HepG2 (cell line): ENCODE results near the gene RGS14. TPM values are rescaled to one million over a fixed set of nuclear protein-coding genes. Genes with fewer than 3 reads are reported as not detected.

Experiments used
- CEBPG ChIP-seq: IDR thresholded peaks from 2 replicates; pipeline ENCODE4 v1.6.1; 2016
- DNMT3B ChIP-seq: conservative IDR thresholded peaks from 2 replicates; pipeline ENCODE4 v1.6.1; 2016; ENCODE audit warnings: missing biosample characterization, control low read depth
- JDP2 ChIP-seq: sonication (generic); formaldehyde crosslinking; IDR thresholded peaks from 2 replicates; pipeline ENCODE4 v1.8.1; 2022; ENCODE audit warnings: missing genetic modification reagents, borderline replicate concordance
- KDM5A ChIP-seq: fragments of 200-600 bp; sonication (generic); IDR thresholded peaks from 2 replicates; pipeline ENCODE4 v1.7.0; 2018; ENCODE audit warnings: antibody characterized with exemption, mild to moderate bottlenecking, low read length, borderline replicate concordance
- KLF6 ChIP-seq: IDR thresholded peaks from 2 replicates; pipeline ENCODE4 v1.8.0; 2016; ENCODE audit warnings: missing biosample characterization, missing genetic modification reagents
- KLF9 ChIP-seq: IDR thresholded peaks from 2 replicates; pipeline ENCODE4 v1.6.1; 2016; ENCODE audit warnings: low read depth
- POLR2A ChIP-seq, 2 experiments: IDR thresholded peaks; 2 replicates each; pipeline ENCODE4 v1.6.1; 2011; ENCODE audit warnings: low read depth in 2 of 2, low read length in 2 of 2, mild to moderate bottlenecking in 1 of 2, moderate library complexity in 1 of 2; ENCODE audit not compliant: insufficient read depth in 1 of 2
- SP5 ChIP-seq: IDR thresholded peaks from 2 replicates; pipeline ENCODE4 v1.6.1; 2016; ENCODE audit warnings: low read depth, borderline replicate concordance
- ZNF260 ChIP-seq: sonication (generic); formaldehyde crosslinking; IDR thresholded peaks from 2 replicates; pipeline ENCODE4 v1.4.0; 2020; ENCODE audit warnings: missing genetic modification reagents, low read depth, mild to moderate bottlenecking, borderline replicate concordance
- ZNF264 ChIP-seq: sonication (generic); formaldehyde crosslinking; IDR thresholded peaks from 2 replicates; pipeline ENCODE4 v1.4.0; 2020; ENCODE audit warnings: missing genetic modification reagents
- ZNF891 ChIP-seq: sonication (generic); formaldehyde crosslinking; IDR thresholded peaks from 2 replicates; pipeline ENCODE4 v1.5.0; 2020; ENCODE audit warnings: mild to moderate bottlenecking, missing genetic modification reagents
- ZSCAN29 ChIP-seq: sonication (generic); formaldehyde crosslinking; conservative IDR thresholded peaks from 2 replicates; pipeline ENCODE4 v1.4.0; 2020; ENCODE audit warnings: mild to moderate bottlenecking, missing genetic modification reagents
- polyA plus RNA-seq, 8 experiments: library from polyadenylated mRNA; depleted of rRNA in 3 of 8; stranded (reverse) in 7 of 8; unstranded in 1 of 8; fragments of >200 nt; fragmentation: Illumina TruSeq in 4 of 8; extraction: Trizol in 4 of 8; gene quantifications; 2 replicates each; pipeline versions ENCODE4 v1.2.1 to v1.2.3, GENCODE V29; 2011 to 2016; ENCODE audit warnings: low read depth in 4 of 8, missing spikeins in 1 of 8, mixed read lengths in 1 of 8; ENCODE audit not compliant: insufficient read depth in 1 of 8
- total RNA-seq, 5 experiments: library from RNA; depleted of rRNA; stranded (reverse); fragments of >200 nt; fragmentation: Illumina TruSeq; extraction: Trizol; gene quantifications; 2 replicates each; pipeline ENCODE4 v1.2.3, GENCODE V29; 2016; ENCODE audit warnings: low read depth in 1 of 5
- TF ChIP-seq, protein P1 (sequence below): sonication (generic); formaldehyde crosslinking; IDR thresholded peaks from 2 replicates; pipeline ENCODE4 v1.5.1; 2020; ENCODE audit warnings: missing genetic modification reagents, mild to moderate bottlenecking, borderline replicate concordance
- TF ChIP-seq, protein P2 (sequence below): sonication (generic); formaldehyde crosslinking; conservative IDR thresholded peaks from 2 replicates; pipeline ENCODE4 v1.4.0; 2020; ENCODE audit warnings: missing genetic modification reagents
- TF ChIP-seq, protein P3 (sequence below): sonication (generic); formaldehyde crosslinking; IDR thresholded peaks from 2 replicates; pipeline ENCODE4 v1.5.0; 2020; ENCODE audit warnings: mild to moderate bottlenecking, missing genetic modification reagents, borderline replicate concordance
- TF ChIP-seq, protein P4 (sequence below), 2 experiments: IDR thresholded peaks; 2 replicates each; pipeline ENCODE4 v1.6.1; 2011 to 2012; ENCODE audit warnings: low read length in 2 of 2, borderline replicate concordance in 1 of 2, low read depth in 1 of 2, mild to moderate bottlenecking in 1 of 2, moderate library complexity in 1 of 2
- TF ChIP-seq, protein P5 (sequence below): fragments of 450-650 bp; IDR thresholded peaks from 2 replicates; pipeline ENCODE4 v1.6.1; 2017
- TF ChIP-seq, protein P6 (sequence below): IDR thresholded peaks from 2 replicates; pipeline ENCODE4 v1.6.1; 2016; ENCODE audit warnings: low read depth, borderline replicate concordance

RGS14 gene
- total and polyA plus RNA-seq, 2 of the 13 experiments (the other 11 are each of a cell fraction or from before 2014, with no cell fraction given) = 11.1 to 17.2 TPM

DNA sequence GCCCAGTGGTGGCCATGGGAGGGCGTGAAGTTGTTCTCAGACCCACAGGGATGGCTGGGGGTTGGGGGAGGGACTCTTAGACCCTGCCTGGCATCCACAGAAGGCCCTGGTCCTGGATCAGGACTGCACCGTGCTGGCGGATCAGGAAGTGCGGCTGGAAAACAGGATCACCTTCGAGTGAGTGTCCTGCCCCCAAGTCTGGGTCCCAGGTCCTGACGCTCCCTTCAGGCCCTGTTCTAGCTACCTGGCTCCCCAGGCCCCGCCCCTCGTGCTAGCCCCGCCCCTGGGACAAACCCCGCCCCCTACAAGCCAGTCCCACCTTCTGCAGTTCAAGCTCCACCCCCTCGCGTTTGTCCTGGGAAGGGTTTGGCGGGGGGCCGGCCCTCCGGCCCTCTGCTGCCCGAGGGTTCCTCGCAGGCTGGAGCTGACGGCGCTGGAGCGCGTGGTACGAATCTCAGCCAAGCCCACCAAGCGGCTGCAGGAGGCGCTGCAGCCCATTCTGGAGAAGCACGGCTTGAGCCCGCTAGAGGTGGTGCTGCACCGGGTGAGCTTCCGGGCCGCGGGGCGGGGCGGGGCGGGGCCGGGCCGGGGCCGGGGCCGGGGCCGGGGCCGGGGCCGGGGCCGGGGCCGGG, 12.9 kb downstream of the RGS14 start (continued):
- TF ChIP-seq, protein P1, sequence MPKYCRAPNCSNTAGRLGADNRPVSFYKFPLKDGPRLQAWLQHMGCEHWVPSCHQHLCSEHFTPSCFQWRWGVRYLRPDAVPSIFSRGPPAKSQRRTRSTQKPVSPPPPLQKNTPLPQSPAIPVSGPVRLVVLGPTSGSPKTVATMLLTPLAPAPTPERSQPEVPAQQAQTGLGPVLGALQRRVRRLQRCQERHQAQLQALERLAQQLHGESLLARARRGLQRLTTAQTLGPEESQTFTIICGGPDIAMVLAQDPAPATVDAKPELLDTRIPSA (CRISPR knock-in tag) = 0 out of 2 replicates have a peak, but pooled peaks have one; percentile 28
- TF ChIP-seq, protein P2, sequence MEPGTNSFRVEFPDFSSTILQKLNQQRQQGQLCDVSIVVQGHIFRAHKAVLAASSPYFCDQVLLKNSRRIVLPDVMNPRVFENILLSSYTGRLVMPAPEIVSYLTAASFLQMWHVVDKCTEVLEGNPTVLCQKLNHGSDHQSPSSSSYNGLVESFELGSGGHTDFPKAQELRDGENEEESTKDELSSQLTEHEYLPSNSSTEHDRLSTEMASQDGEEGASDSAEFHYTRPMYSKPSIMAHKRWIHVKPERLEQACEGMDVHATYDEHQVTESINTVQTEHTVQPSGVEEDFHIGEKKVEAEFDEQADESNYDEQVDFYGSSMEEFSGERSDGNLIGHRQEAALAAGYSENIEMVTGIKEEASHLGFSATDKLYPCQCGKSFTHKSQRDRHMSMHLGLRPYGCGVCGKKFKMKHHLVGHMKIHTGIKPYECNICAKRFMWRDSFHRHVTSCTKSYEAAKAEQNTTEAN (CRISPR knock-in tag) = peak; percentile 52; the same call in 1 of the 2 replicates
- TF ChIP-seq, protein P3, sequence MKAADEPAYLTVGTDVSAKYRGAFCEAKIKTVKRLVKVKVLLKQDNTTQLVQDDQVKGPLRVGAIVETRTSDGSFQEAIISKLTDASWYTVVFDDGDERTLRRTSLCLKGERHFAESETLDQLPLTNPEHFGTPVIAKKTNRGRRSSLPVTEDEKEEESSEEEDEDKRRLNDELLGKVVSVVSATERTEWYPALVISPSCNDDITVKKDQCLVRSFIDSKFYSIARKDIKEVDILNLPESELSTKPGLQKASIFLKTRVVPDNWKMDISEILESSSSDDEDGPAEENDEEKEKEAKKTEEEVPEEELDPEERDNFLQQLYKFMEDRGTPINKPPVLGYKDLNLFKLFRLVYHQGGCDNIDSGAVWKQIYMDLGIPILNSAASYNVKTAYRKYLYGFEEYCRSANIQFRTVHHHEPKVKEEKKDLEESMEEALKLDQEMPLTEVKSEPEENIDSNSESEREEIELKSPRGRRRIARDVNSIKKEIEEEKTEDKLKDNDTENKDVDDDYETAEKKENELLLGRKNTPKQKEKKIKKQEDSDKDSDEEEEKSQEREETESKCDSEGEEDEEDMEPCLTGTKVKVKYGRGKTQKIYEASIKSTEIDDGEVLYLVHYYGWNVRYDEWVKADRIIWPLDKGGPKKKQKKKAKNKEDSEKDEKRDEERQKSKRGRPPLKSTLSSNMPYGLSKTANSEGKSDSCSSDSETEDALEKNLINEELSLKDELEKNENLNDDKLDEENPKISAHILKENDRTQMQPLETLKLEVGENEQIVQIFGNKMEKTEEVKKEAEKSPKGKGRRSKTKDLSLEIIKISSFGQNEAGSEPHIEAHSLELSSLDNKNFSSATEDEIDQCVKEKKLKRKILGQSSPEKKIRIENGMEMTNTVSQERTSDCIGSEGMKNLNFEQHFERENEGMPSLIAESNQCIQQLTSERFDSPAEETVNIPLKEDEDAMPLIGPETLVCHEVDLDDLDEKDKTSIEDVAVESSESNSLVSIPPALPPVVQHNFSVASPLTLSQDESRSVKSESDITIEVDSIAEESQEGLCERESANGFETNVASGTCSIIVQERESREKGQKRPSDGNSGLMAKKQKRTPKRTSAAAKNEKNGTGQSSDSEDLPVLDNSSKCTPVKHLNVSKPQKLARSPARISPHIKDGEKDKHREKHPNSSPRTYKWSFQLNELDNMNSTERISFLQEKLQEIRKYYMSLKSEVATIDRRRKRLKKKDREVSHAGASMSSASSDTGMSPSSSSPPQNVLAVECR = peak; percentile 72; the same call in 1 of the 2 replicates
- peak; percentile 52; the same call in 1 of the 2 replicates for TF ChIP-seq KLF6
- TF ChIP-seq, protein P4, sequence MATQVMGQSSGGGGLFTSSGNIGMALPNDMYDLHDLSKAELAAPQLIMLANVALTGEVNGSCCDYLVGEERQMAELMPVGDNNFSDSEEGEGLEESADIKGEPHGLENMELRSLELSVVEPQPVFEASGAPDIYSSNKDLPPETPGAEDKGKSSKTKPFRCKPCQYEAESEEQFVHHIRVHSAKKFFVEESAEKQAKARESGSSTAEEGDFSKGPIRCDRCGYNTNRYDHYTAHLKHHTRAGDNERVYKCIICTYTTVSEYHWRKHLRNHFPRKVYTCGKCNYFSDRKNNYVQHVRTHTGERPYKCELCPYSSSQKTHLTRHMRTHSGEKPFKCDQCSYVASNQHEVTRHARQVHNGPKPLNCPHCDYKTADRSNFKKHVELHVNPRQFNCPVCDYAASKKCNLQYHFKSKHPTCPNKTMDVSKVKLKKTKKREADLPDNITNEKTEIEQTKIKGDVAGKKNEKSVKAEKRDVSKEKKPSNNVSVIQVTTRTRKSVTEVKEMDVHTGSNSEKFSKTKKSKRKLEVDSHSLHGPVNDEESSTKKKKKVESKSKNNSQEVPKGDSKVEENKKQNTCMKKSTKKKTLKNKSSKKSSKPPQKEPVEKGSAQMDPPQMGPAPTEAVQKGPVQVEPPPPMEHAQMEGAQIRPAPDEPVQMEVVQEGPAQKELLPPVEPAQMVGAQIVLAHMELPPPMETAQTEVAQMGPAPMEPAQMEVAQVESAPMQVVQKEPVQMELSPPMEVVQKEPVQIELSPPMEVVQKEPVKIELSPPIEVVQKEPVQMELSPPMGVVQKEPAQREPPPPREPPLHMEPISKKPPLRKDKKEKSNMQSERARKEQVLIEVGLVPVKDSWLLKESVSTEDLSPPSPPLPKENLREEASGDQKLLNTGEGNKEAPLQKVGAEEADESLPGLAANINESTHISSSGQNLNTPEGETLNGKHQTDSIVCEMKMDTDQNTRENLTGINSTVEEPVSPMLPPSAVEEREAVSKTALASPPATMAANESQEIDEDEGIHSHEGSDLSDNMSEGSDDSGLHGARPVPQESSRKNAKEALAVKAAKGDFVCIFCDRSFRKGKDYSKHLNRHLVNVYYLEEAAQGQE (IDR thresholded peaks at IDR 0.05; ENCODE audit: borderline replicate concordance in 1 of 2, low read depth in 1 of 2, low read length in 2 of 2) = no peak
- no peak for TF ChIP-seq ZNF260 (CRISPR knock-in tag)
- no peak for TF ChIP-seq CEBPG
- no peak for TF ChIP-seq ZSCAN29 (CRISPR knock-in tag)
- TF ChIP-seq, protein P5, sequence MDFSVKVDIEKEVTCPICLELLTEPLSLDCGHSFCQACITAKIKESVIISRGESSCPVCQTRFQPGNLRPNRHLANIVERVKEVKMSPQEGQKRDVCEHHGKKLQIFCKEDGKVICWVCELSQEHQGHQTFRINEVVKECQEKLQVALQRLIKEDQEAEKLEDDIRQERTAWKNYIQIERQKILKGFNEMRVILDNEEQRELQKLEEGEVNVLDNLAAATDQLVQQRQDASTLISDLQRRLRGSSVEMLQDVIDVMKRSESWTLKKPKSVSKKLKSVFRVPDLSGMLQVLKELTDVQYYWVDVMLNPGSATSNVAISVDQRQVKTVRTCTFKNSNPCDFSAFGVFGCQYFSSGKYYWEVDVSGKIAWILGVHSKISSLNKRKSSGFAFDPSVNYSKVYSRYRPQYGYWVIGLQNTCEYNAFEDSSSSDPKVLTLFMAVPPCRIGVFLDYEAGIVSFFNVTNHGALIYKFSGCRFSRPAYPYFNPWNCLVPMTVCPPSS = no peak
- TF ChIP-seq ZNF264 (CRISPR knock-in tag) = no peak
- TF ChIP-seq KLF9 (CRISPR knock-in tag) = no peak
- TF ChIP-seq ZNF891 (CRISPR knock-in tag) = no peak; the same call in 1 of the 2 replicates
- no peak for TF ChIP-seq DNMT3B
- peak; percentile 35 for TF ChIP-seq SP5 (CRISPR knock-in tag)
- TF ChIP-seq JDP2 (CRISPR knock-in tag) = no peak
- no peak for TF ChIP-seq KDM5A
- no peak for TF ChIP-seq POLR2A (IDR thresholded peaks at IDR 0.05; ENCODE audit: insufficient read depth in 1 of 2, low read depth in 2 of 2, low read length in 2 of 2)
- TF ChIP-seq, protein P6, sequence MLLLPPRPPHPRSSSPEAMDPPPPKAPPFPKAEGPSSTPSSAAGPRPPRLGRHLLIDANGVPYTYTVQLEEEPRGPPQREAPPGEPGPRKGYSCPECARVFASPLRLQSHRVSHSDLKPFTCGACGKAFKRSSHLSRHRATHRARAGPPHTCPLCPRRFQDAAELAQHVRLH (CRISPR knock-in tag) = peak; percentile 73; the same call in 1 of the 2 replicates
